K562 (cell line): ENCODE results near the gene PLEKHO2. TPM values are rescaled to one million over a fixed set of nuclear protein-coding genes. Genes with fewer than 3 reads are reported as not detected.

Source experiments
- ATAC-seq: fragments of 200-7000 bp; cut with Tn5 transposase; 3 replicates; pipeline ENCODE4 v1.9.1; 2020; ENCODE audit warnings: moderate library complexity
- BruUV-seq: library from RNA; stranded (reverse); fragments of 400-500 nt; replicated peaks from 2 replicates; lab custom pipeline; 2021; lab: Mats Ljungman, UMichigan
- CTCF ChIA-PET: fragments of 300-600 bp; formaldehyde crosslinking; extraction: SDS; loops from one replicate; lab custom pipeline; 2021; ENCODE audit warnings: low intra/inter-chr PET ratio; lab: Yijun Ruan, JAX
- POLR2A ChIA-PET: fragments of 300-600, 350-650 bp; sonication (Branson Sonifier 250); formaldehyde crosslinking; extraction: SDS; loops from one replicate; lab custom pipeline; 2021; ENCODE audit warnings: antibody characterized with exemption, inconsistent platforms; lab: Yijun Ruan, JAX
- DNase-seq, 4 experiments: peaks; one replicate each; pipeline versions ENCODE4 v3.0.0 to v3.0.0-alpha.2; 2011 to 2018; ENCODE audit warnings: low spot score in 3 of 4, mixed read lengths in 3 of 4; ENCODE audit errors: extremely low read depth in 1 of 4
- FAIRE-seq: peaks from 2 replicates; lab custom pipeline; 2011; peaks lifted over from hg19 to GRCh38; lab: Jason Lieb, UNC
- H2AFZ ChIP-seq: 2 replicates; pipeline ENCODE4 v1.6.0; 2011; ENCODE audit warnings: low read depth, low read length, control low read depth, inconsistent platforms
- H3K27ac ChIP-seq: fragments of 200-600 bp; 3 replicates; pipeline ENCODE4 v1.8.0; 2011; ENCODE audit warnings: low read depth, mild to moderate bottlenecking, control low read depth, inconsistent platforms, low read length, moderate library complexity, mixed read lengths; ENCODE audit errors: extremely low read depth
- H3K27me3 ChIP-seq, 2 experiments: fragments of 300-600 bp in 1 of 2; 2 replicates in 1 of 2; 3 replicates in 1 of 2; pipeline versions ENCODE4 v1.6.0 to v1.8.0; 2011; ENCODE audit warnings: inconsistent platforms in 2 of 2, low read length in 2 of 2, mild to moderate bottlenecking in 1 of 2, mixed read lengths in 1 of 2, moderate library complexity in 1 of 2; ENCODE audit not compliant: control insufficient read depth in 2 of 2, insufficient read depth in 2 of 2
- H3K36me3 ChIP-seq: fragments of 300-600 bp; 3 replicates; pipeline ENCODE4 v1.8.0; 2011; ENCODE audit warnings: mild to moderate bottlenecking, low read length, inconsistent platforms; ENCODE audit not compliant: control insufficient read depth, insufficient read depth
- H3K4me1 ChIP-seq, 2 experiments: fragments of 200-600 bp in 1 of 2; replicated peaks in 1 of 2; 2 replicates in 1 of 2; 3 replicates in 1 of 2; pipeline versions ENCODE4 v1.5.1 to v1.8.0; 2011; ENCODE audit warnings: inconsistent platforms in 2 of 2, low read length in 2 of 2, mild to moderate bottlenecking in 1 of 2, mixed read lengths in 1 of 2, moderate library complexity in 1 of 2; ENCODE audit not compliant: control insufficient read depth in 2 of 2, insufficient read depth in 2 of 2
- H3K4me2 ChIP-seq: 2 replicates; pipeline ENCODE4 v1.6.1; 2011; ENCODE audit warnings: low read length, control low read depth, inconsistent platforms, mixed read lengths; ENCODE audit not compliant: insufficient read depth
- H3K4me3 ChIP-seq: fragments of 200-600 bp; sonication (generic), shearing (Covaris generic); 2 replicates; pipeline ENCODE4 v1.5.1; 2016; ENCODE audit warnings: control low read depth, inconsistent platforms
- H3K79me2 ChIP-seq: fragments of 200-600 bp; 3 replicates; pipeline ENCODE4 v1.8.0; 2011; ENCODE audit warnings: low read length, inconsistent platforms; ENCODE audit not compliant: control insufficient read depth, insufficient read depth
- H3K9ac ChIP-seq, 2 experiments: 2 replicates each; pipeline versions ENCODE4 v1.6.0 to v1.6.1; 2011; ENCODE audit warnings: low read depth in 2 of 2, low read length in 2 of 2, control low read depth in 1 of 2, inconsistent platforms in 1 of 2, mild to moderate bottlenecking in 1 of 2, mixed read lengths in 1 of 2; ENCODE audit not compliant: insufficient read depth in 1 of 2
- H3K9me1 ChIP-seq: one replicate; pipeline ENCODE4 v1.6.0; 2011; ENCODE audit warnings: inconsistent platforms, mild to moderate bottlenecking, low read length, moderate library complexity; ENCODE audit not compliant: control insufficient read depth, insufficient read depth
- H3K9me3 ChIP-seq: replicated peaks from 2 replicates; pipeline ENCODE4 v1.5.1; 2011; ENCODE audit warnings: low read depth, low read length, inconsistent platforms; ENCODE audit not compliant: control insufficient read depth, insufficient read depth
- H4K20me1 ChIP-seq: replicated peaks from 2 replicates; pipeline ENCODE4 v1.6.1; 2011; ENCODE audit warnings: low read length, inconsistent platforms, mixed read lengths; ENCODE audit not compliant: control insufficient read depth, insufficient read depth
- CHD4 ChIP-seq: fragments of 200-600 bp; sonication (generic); IDR thresholded peaks from 3 replicates; pipeline ENCODE4 v1.6.1; 2012; ENCODE audit warnings: low read depth, mild to moderate bottlenecking, mixed read lengths, low read length, inconsistent platforms; ENCODE audit not compliant: insufficient read depth, insufficient replicate concordance, poor library complexity, severe bottlenecking
- CREM ChIP-seq: IDR thresholded peaks from 2 replicates; pipeline ENCODE4 v1.6.1; 2014; ENCODE audit warnings: antibody characterized with exemption, low read depth
- FOS ChIP-seq: IDR thresholded peaks from 3 replicates; pipeline ENCODE4 v1.6.1; 2011; ENCODE audit not compliant: insufficient read length; ENCODE audit errors: extremely low read depth
- FOSL1 ChIP-seq: fragments of 200-800 bp; sonication (Bioruptor generic); conservative IDR thresholded peaks from 2 replicates; pipeline ENCODE4 v1.6.1; 2016; ENCODE audit warnings: missing genetic modification characterization, missing compliant biosample characterization
- JUNB ChIP-seq: fragments of 450-650 bp; formaldehyde crosslinking; conservative IDR thresholded peaks from 2 replicates; pipeline ENCODE4 v1.4.0; 2020; ENCODE audit warnings: mild to moderate bottlenecking
- NBN ChIP-seq: fragments of 450-650 bp; IDR thresholded peaks from 2 replicates; pipeline ENCODE4 v1.6.1; 2016; ENCODE audit warnings: low read depth, mild to moderate bottlenecking
- NFIC ChIP-seq: fragments of 450-650 bp; IDR thresholded peaks from 2 replicates; pipeline ENCODE4 v1.6.1; 2017; ENCODE audit warnings: mild to moderate bottlenecking, inconsistent platforms
- PKNOX1 ChIP-seq: fragments of 450-650 bp; IDR thresholded peaks from 2 replicates; pipeline ENCODE4 v1.6.1; 2016
- RBBP5 ChIP-seq: fragments of 200-600 bp; sonication (generic); IDR thresholded peaks from 2 replicates; pipeline ENCODE4 v1.6.1; 2012; ENCODE audit warnings: borderline replicate concordance, mild to moderate bottlenecking, low read length, control low read depth, inconsistent platforms; ENCODE audit not compliant: insufficient read depth, poor library complexity, severe bottlenecking
- RBM22 ChIP-seq: fragments of 200-400 bp; formaldehyde crosslinking; IDR thresholded peaks from 2 replicates; pipeline ENCODE4 v1.6.1; 2018; ENCODE audit warnings: low read length, low read depth; ENCODE audit not compliant: poor library complexity, severe bottlenecking
- TEAD1 ChIP-seq, 2 experiments: fragments of 450-650 bp in 1 of 2; sonication (generic) in 1 of 2; formaldehyde crosslinking; IDR thresholded peaks; 2 replicates each; pipeline versions ENCODE4 v1.4.0 to v1.8.0; 2020 to 2022; ENCODE audit warnings: mild to moderate bottlenecking in 2 of 2, missing genetic modification reagents in 1 of 2
- XRCC4 ChIP-seq: IDR thresholded peaks from one replicate; pipeline ENCODE4 v1.6.1; 2011; ENCODE audit not compliant: insufficient read depth, insufficient read length; ENCODE audit errors: extremely low read depth
- ZNF24 ChIP-seq: fragments of 450-650 bp; IDR thresholded peaks from 2 replicates; pipeline ENCODE4 v1.6.1; 2016
- WGBS: fragments of 100-300 bp; shearing (Covaris generic); methylation state at CpG from one replicate; pipeline ENCODE4 v1.1.6; 2016; ENCODE audit warnings: low coverage, mixed read lengths; ENCODE audit not compliant: insufficient coverage; ENCODE audit errors: missing lambda C conversion rate; 5-methylcytosine and 5-hydroxymethylcytosine counted together
- in situ Hi-C: fragments of 300-500 bp; cut with MboI; formaldehyde crosslinking; loops from 4 replicates; pipeline ENCODE4 v1.15.0; 2018; ENCODE audit warnings: inconsistent platforms, mixed read lengths
- intact Hi-C: fragments of 100-400 bp; cut with micrococcal nuclease; formaldehyde crosslinking; loops from 2 replicates; pipeline ENCODE4 v1.14.2; 2022
- polyA plus RNA-seq, 8 experiments: library from polyadenylated mRNA; depleted of rRNA in 4 of 8; stranded (reverse) in 5 of 8; unstranded in 3 of 8; fragments of >200 nt; fragmentation: Nextera tagmentation in 2 of 8; fragmentation: Illumina TruSeq in 1 of 8; extraction: Ambion mirVana in 2 of 8; extraction: Trizol in 1 of 8; gene quantifications; 2 replicates each; pipeline versions ENCODE4 v1.2.1 to v1.2.3, GENCODE V29; 2011 to 2014; ENCODE audit warnings: inconsistent platforms in 1 of 8, missing spikeins in 1 of 8
- total RNA-seq, 7 experiments: library from RNA; depleted of rRNA in 6 of 7; stranded (reverse); fragments of >200 nt in 6 of 7; fragmentation: Illumina TruSeq in 2 of 7; extraction: Trizol in 2 of 7; gene quantifications; 2 replicates each; pipeline versions ENCODE4 v1.2.1 to v1.2.3, GENCODE V29; 2011 to 2021; ENCODE audit warnings: low replicate concordance in 1 of 7
- TF ChIP-seq, protein P1 (sequence below): fragments of 450-650 bp; IDR thresholded peaks from one replicate; pipeline ENCODE4 v1.6.1; 2018; ENCODE audit warnings: mild to moderate bottlenecking, moderate library complexity; ENCODE audit not compliant: partially characterized antibody
- TF ChIP-seq, protein P2 (sequence below): fragments of 250-450 bp; sonication (Bioruptor Pico); IDR thresholded peaks from 2 replicates; pipeline ENCODE4 v1.5.1; 2021; ENCODE audit warnings: mild to moderate bottlenecking

The PLEKHO2 gene
- total and polyA plus RNA-seq, 9 of the 15 experiments (the other 6 are each of a cell fraction or from before 2014, with no cell fraction given) = 0.24 to 8.8 (median 5.5) TPM

- H4K20me1 ChIP-seq = peaks cover 5% of the 10 kb centered on the region; the same call in 1 of the 2 replicates
- peak overlapping the region in 1 of 2 experiments; percentile 26; a peak in 1 of 4 replicates for H3K9ac ChIP-seq
- no TSS peak for BruUV-seq
These were observed 15.7 kb downstream of the PLEKHO2 start for GRCh38 chr15:64857421-64857820.

DNA sequence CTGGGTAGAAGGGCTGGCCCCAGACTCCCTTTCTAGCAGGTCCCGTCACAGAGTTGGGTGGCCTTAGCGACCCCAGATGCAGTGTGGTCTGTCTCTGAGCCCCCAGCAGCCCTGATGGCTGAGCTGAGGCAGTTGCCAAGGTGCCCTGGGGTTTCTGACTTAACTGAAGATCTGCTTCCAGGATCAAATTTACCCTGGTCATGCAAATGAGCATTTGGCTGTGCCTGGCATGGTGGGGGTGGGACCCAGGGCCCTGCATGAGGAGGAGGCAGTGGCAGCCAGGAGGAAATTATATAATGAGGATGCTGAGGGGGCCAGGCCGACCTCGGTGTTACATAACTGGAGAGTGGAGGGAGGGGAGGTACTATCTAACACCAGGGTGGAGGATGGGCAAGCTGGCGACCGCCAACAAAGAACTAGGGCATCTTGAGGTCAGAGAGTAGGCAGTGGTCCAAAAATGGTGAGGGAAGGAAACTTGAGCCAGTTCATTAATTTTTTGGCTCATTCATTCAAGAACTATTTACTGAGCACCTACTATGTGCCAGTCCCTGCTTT lies 16.4 kb downstream of the PLEKHO2 start:
- no peaks in the 10 kb centered on the region for H3K9me1 ChIP-seq
- no peaks in the 10 kb centered on the region for H3K79me2 ChIP-seq
- FAIRE-seq (no peak), DNase-seq (no peak), ATAC-seq (no peak)
- H3K36me3 ChIP-seq = peaks cover 52% of the 10 kb centered on the region; the same call in 2 of the 3 replicates
- H3K4me3 ChIP-seq = no peak overlapping the region
- no peak overlapping the region for H3K27ac ChIP-seq
- H3K27me3 ChIP-seq = no peaks in the 10 kb centered on the region
- H4K20me1 ChIP-seq = peaks cover 5% of the 10 kb centered on the region; the same call in 1 of the 2 replicates
- POLR2A ChIA-PET = interaction anchor here (0.6 to 1.6 kb wide), 4 partner anchors 10 to 140 kb away, joined by 3 to 7 read pairs (median 3); no protein-coding TSS in a partner anchor
- intact Hi-C loops = no loop called here
- 70% methylated on average over 5 of the region's 6 CpGs for WGBS
- BruUV-seq = no TSS peak
- H3K9ac ChIP-seq = no peak overlapping the region
- in situ Hi-C loops = no loop called here
- peaks cover 0 to 9% of the 10 kb centered on the region in 2 experiments; a peak in 2 of 5 replicates for H3K4me1 ChIP-seq
- CTCF ChIA-PET = no interaction called here
- no peaks in the 10 kb centered on the region for H3K9me3 ChIP-seq
- H2AFZ ChIP-seq = no peak overlapping the region
- no peak overlapping the region for H3K4me2 ChIP-seq
- TF ChIP-seq, protein P1, sequence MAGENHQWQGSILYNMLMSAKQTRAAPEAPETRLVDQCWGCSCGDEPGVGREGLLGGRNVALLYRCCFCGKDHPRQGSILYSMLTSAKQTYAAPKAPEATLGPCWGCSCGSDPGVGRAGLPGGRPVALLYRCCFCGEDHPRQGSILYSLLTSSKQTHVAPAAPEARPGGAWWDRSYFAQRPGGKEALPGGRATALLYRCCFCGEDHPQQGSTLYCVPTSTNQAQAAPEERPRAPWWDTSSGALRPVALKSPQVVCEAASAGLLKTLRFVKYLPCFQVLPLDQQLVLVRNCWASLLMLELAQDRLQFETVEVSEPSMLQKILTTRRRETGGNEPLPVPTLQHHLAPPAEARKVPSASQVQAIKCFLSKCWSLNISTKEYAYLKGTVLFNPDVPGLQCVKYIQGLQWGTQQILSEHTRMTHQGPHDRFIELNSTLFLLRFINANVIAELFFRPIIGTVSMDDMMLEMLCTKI = no peak
- TF ChIP-seq RBBP5 (no peak), NBN (no peak), CHD4 (no peak), PKNOX1 (no peak), RBM22 (no peak), ZNF24 (no peak)
- TF ChIP-seq, protein P2, sequence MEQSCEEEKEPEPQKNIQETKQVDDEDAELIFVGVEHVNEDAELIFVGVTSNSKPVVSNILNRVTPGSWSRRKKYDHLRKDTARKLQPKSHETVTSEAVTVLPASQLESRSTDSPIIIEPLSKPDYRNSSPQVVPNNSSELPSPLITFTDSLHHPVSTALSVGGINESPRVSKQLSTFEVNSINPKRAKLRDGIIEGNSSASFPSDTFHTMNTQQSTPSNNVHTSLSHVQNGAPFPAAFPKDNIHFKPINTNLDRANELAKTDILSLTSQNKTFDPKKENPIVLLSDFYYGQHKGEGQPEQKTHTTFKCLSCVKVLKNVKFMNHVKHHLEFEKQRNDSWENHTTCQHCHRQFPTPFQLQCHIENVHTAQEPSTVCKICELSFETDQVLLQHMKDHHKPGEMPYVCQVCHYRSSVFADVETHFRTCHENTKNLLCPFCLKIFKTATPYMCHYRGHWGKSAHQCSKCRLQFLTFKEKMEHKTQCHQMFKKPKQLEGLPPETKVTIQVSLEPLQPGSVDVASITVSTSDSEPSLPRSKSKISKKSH (CRISPR knock-in tag) = no peak

More at GRCh38 chr15:64857421-64857820, 15.7 kb downstream of the PLEKHO2 start:
- H2AFZ ChIP-seq = no peak overlapping the region
- FAIRE-seq (no peak), ATAC-seq (no peak), DNase-seq (no peak)
- POLR2A ChIA-PET = interaction anchor here (1.0 to 1.6 kb wide), 3 partner anchors 9 to 114 kb away, joined by 3 to 7 read pairs (median 3); no protein-coding TSS in a partner anchor
- no peak overlapping the region for H3K4me3 ChIP-seq
- H3K4me2 ChIP-seq = no peak overlapping the region
- no peaks in the 10 kb centered on the region for H3K79me2 ChIP-seq
- intact Hi-C loops = no loop called here
- H3K36me3 ChIP-seq = peaks cover 52% of the 10 kb centered on the region; the same call in 2 of the 3 replicates
- WGBS = 62% methylated on average over 4 of the region's 4 CpGs
- peaks cover 0 to 9% of the 10 kb centered on the region in 2 experiments; a peak in 2 of 5 replicates for H3K4me1 ChIP-seq
- H3K27ac ChIP-seq = no peak overlapping the region
- no peaks in the 10 kb centered on the region for H3K9me1 ChIP-seq
- H3K27me3 ChIP-seq = no peaks in the 10 kb centered on the region
- CTCF ChIA-PET = no interaction called here
- no peaks in the 10 kb centered on the region for H3K9me3 ChIP-seq
- in situ Hi-C loops = no loop called here
- TF ChIP-seq TEAD1 (CRISPR knock-in tag; IDR thresholded peaks at IDR 0.05) (no peak), XRCC4 (no peak), JUNB (CRISPR knock-in tag) (no peak), FOS (no peak), NFIC (no peak), CREM (no peak), FOSL1 (no peak)
